GM19238 (cell line): Measurements from ENCODE around the gene DMPK.
"Not testable (repeated sequence)": the region's sequence is repeated elsewhere in the genome, so short reads cannot be mapped to it uniquely, and the experiment has no call there.

Source experiments
- DNase-seq: peaks from one replicate; pipeline ENCODE4 v3.0.0; 2011; ENCODE audit warnings: low spot score; ENCODE audit not compliant: insufficient read length

DMPK gene

GRCh38 chr19:45769821-45770191 lies 12.5 kb downstream of the DMPK start:
- DNase-seq, result no peak

GRCh38 chr19:45768984-45769782 lies 13.1 kb downstream of the DMPK start, which contains the start of gene SIX5:
Gene SIX5 (minus strand): TSS chr19:45769252. CDS start chr19:45768844, 408 bp downstream.
- DNase-seq, result peak; percentile 99

GRCh38 chr19:45768655-45768983 lies 13.7 kb downstream of the DMPK start:
- DNase-seq, result no peak

- DNase-seq, result peak; percentile 51
Measured at GRCh38 chr19:45767881-45768654, 14.2 kb downstream of the DMPK start.

- DNase-seq, result no peak
Measured at GRCh38 chr19:45767410-45767880, 14.8 kb downstream of the DMPK start.

- no peak for DNase-seq
Measured at GRCh38 chr19:45766869-45767346, 15.4 kb downstream of the DMPK start.

- DNase-seq, result no peak
Measured at GRCh38 chr19:45766296-45766868, 15.9 kb downstream of the DMPK start.

- DNase-seq, result no peak
Measured at GRCh38 chr19:45765702-45766295, 16.5 kb downstream of the DMPK start.

- no peak for DNase-seq
Measured at GRCh38 chr19:45764945-45765701, 17.2 kb downstream of the DMPK start.

- DNase-seq, result no peak
Measured at GRCh38 chr19:45764475-45764874, 17.8 kb downstream of the DMPK start.

- DNase-seq, result no peak
Measured at GRCh38 chr19:45763691-45764294, 18.5 kb downstream of the DMPK start.

- DNase-seq, result no peak
Measured at GRCh38 chr19:45762870-45763631, 19.2 kb downstream of the DMPK start.

GRCh38 chr19:45761714-45762113 lies 20.6 kb downstream of the DMPK start:
- no peak for DNase-seq

- no peak for DNase-seq
Measured at GRCh38 chr19:45758921-45759320, 23.4 kb downstream of the DMPK start.

- DNase-seq, result no peak
Measured at GRCh38 chr19:45757695-45758094, 24.6 kb downstream of the DMPK start.

GRCh38 chr19:45754323-45754722 lies 28.0 kb downstream of the DMPK start:
- no peak for DNase-seq

GRCh38 chr19:45753548-45753947 lies 28.7 kb downstream of the DMPK start:
- DNase-seq, result no peak

GRCh38 chr19:45752639-45753038 lies 29.7 kb downstream of the DMPK start:
- DNase-seq, result no peak

GRCh38 chr19:45751483-45751882 lies 30.8 kb downstream of the DMPK start:
- DNase-seq, result not testable (repeated sequence)

GRCh38 chr19:45747513-45747912 lies 34.8 kb downstream of the DMPK start:
- DNase-seq, result no peak
